Hepatocyte (in vitro differentiated cells): ENCODE results near the gene ANAPC16. TPM values are rescaled to one million over a fixed set of nuclear protein-coding genes. Genes with fewer than 3 reads are reported as not detected.

Experiments used
- DNase-seq: peaks from one replicate; pipeline ENCODE4 v3.0.0-alpha.2; 2016; ENCODE audit warnings: low spot score
- H2AFZ ChIP-seq: fragments of 200-600 bp; sonication (generic); 2 replicates; pipeline ENCODE4 v1.6.0; 2016; ENCODE audit warnings: antibody characterized with exemption, mild to moderate bottlenecking
- H3K27ac ChIP-seq: fragments of 200-600 bp; sonication (generic); 2 replicates; pipeline ENCODE4 v1.5.1; 2016; ENCODE audit warnings: mild to moderate bottlenecking
- H3K27me3 ChIP-seq: fragments of 200-600 bp; sonication (generic); 2 replicates; pipeline ENCODE4 v1.6.1; 2016
- H3K36me3 ChIP-seq: fragments of 200-600 bp; sonication (generic); replicated peaks from 2 replicates; pipeline ENCODE4 v1.5.1; 2016; ENCODE audit warnings: low read depth; ENCODE audit not compliant: insufficient read depth
- H3K4me1 ChIP-seq: fragments of 200-600 bp; sonication (generic); 2 replicates; pipeline ENCODE4 v1.5.1; 2016; ENCODE audit warnings: mild to moderate bottlenecking, moderate library complexity; ENCODE audit not compliant: insufficient read depth
- H3K4me2 ChIP-seq: fragments of 200-600 bp; sonication (generic); 2 replicates; pipeline ENCODE4 v1.6.0; 2016
- H3K4me3 ChIP-seq: fragments of 200-600 bp; sonication (generic); 2 replicates; pipeline ENCODE4 v1.5.1; 2016; ENCODE audit warnings: mild to moderate bottlenecking
- H3K79me2 ChIP-seq: fragments of 200-600 bp; sonication (generic); 2 replicates; pipeline ENCODE4 v1.6.0; 2017; ENCODE audit warnings: mild to moderate bottlenecking
- H3K9me2 ChIP-seq: fragments of 200-600 bp; sonication (generic); replicated peaks from 2 replicates; pipeline ENCODE4 v1.6.0; 2017; ENCODE audit warnings: mild to moderate bottlenecking; ENCODE audit not compliant: insufficient read depth
- H3K9me3 ChIP-seq: fragments of 200-600 bp; sonication (generic); 2 replicates; pipeline ENCODE4 v1.5.1; 2016; ENCODE audit warnings: low read depth, mild to moderate bottlenecking
- H4K20me1 ChIP-seq: fragments of 200-600 bp; sonication (generic); 2 replicates; pipeline ENCODE4 v1.6.0; 2016; ENCODE audit warnings: mild to moderate bottlenecking; ENCODE audit not compliant: insufficient read depth, poor library complexity, severe bottlenecking
- CTCF ChIP-seq: fragments of 200-600 bp; sonication (generic); IDR thresholded peaks from 2 replicates; pipeline ENCODE4 v1.5.1; 2016; ENCODE audit warnings: antibody characterized with exemption, mild to moderate bottlenecking; ENCODE audit not compliant: poor library complexity
- EZH2 ChIP-seq: fragments of 200-600 bp; sonication (generic); IDR thresholded peaks from 2 replicates; pipeline ENCODE4 v1.6.1; 2016; ENCODE audit warnings: antibody characterized with exemption, mild to moderate bottlenecking, borderline replicate concordance
- EZH2phosphoT487 ChIP-seq: fragments of 200-600 bp; sonication (generic); IDR thresholded peaks from one replicate; pipeline ENCODE4 v1.6.1; 2018; ENCODE audit warnings: antibody characterized with exemption, mild to moderate bottlenecking, low read depth, moderate library complexity; ENCODE audit not compliant: unreplicated experiment, severe bottlenecking
- WGBS: methylation state at CpG from one replicate; pipeline ENCODE4 v1.1.6; 2016; ENCODE audit warnings: low lambda C conversion rate; ENCODE audit errors: missing lambda C conversion rate; 5-methylcytosine and 5-hydroxymethylcytosine counted together
- polyA plus RNA-seq: library from polyadenylated mRNA; unstranded; fragments of >200 nt; fragmentation: Nextera tagmentation; extraction: Ambion mirVana; gene quantifications from 2 replicates; pipeline ENCODE4 v1.2.1, GENCODE V29; 2016
- total RNA-seq: library from RNA; depleted of rRNA; stranded (reverse); fragments of >200 nt; gene quantifications from 2 replicates; pipeline ENCODE4 v1.2.3, GENCODE V29; 2014

Gene ANAPC16
- total and polyA plus RNA-seq, 2 experiments from 2014 or later: 109 to 118 TPM

GRCh38 chr10:72254813-72255568 lies 39.2 kb downstream of the ANAPC16 start:
- Histone ChIP-seq H3K79me2 (no peaks in the 10 kb centered on the region), H3K4me1 (peaks cover 52% of the 10 kb centered on the region), H3K4me2 (peak overlapping the region; percentile 69), H2AFZ (peak overlapping the region; percentile 58), H3K4me3 (no peak overlapping the region), H4K20me1 (no peaks in the 10 kb centered on the region), H3K36me3 (no peaks in the 10 kb centered on the region), H3K9me2 (no peaks in the 10 kb centered on the region), H3K27ac (peak overlapping the region; percentile 86), H3K27me3 (no peaks in the 10 kb centered on the region), H3K9me3 (no peaks in the 10 kb centered on the region)
- DNase-seq: peak; percentile 84
- TF ChIP-seq EZH2phosphoT487 (no peak), EZH2 (no peak), CTCF (no peak)
- 14% methylated on average over 13 of the region's 15 CpGs for WGBS

- H3K9me2 ChIP-seq: no peaks in the 10 kb centered on the region
- peak overlapping the region; percentile 86 for H3K27ac ChIP-seq
- no peaks in the 10 kb centered on the region for H3K9me3 ChIP-seq
- no peak overlapping the region for H3K4me3 ChIP-seq
- peaks cover 53% of the 10 kb centered on the region for H3K4me1 ChIP-seq
- WGBS: 84% methylated on average over 6 of the region's 6 CpGs
- H3K27me3 ChIP-seq: no peaks in the 10 kb centered on the region
- no peak overlapping the region for H2AFZ ChIP-seq
- H4K20me1 ChIP-seq: no peaks in the 10 kb centered on the region
- H3K36me3 ChIP-seq: no peaks in the 10 kb centered on the region
- TF ChIP-seq CTCF (no peak), EZH2phosphoT487 (no peak), EZH2 (no peak)
- no peak for DNase-seq
- no peaks in the 10 kb centered on the region for H3K79me2 ChIP-seq
- H3K4me2 ChIP-seq: no peak overlapping the region
These were observed 40.3 kb downstream of the ANAPC16 start for GRCh38 chr10:72255977-72256729.

DNA sequence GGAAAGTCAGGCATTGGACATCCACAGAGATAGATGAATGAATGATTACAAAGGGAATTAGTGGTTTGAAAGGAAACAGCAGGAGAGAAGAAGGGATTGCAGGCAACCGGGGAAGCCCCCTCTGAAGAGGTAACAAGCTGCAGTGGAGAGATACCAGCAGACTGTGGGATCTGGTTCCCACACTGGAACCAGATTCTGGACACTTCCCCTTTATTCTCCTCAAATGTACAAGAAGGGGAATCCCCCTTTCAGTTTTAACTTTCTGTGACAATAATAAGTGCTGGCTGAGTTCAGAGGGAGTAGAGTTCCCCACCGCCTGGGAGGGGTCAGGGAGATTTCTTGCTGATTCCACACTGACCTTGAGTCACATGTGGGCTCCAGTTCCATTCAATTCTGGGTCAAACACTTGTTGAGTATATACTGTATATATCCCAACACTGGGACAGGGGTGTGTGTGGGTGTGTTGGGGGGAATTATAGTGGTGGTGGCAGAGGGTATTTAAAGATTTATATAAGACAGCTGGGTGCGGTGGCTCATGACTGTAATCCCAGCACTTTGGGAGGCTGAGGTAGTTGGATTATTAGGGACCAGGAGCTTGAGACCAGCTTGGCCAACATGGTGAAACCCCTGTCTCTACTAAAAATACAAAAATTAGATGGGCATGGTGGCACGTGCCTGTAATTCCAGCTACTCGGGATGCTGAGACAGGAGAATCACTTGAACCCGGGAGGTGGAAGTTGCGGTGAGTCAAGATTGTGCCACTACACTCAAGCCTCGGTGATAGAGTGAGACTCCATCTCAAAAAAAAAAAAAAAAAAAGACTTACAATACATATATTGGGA lies 41.5 kb downstream of the ANAPC16 start:
- no peak for TF ChIP-seq CTCF
- TF ChIP-seq EZH2: no peak
- TF ChIP-seq EZH2phosphoT487: no peak
- no peaks in the 10 kb centered on the region for H3K9me2 ChIP-seq
- H2AFZ ChIP-seq: no peak overlapping the region
- 83% methylated on average over 8 of the region's 8 CpGs for WGBS
- H3K27me3 ChIP-seq: no peaks in the 10 kb centered on the region
- H3K4me2 ChIP-seq: no peak overlapping the region
- H3K4me1 ChIP-seq: peaks cover 62% of the 10 kb centered on the region
- no peaks in the 10 kb centered on the region for H3K79me2 ChIP-seq
- no peaks in the 10 kb centered on the region for H3K9me3 ChIP-seq
- peak overlapping the region; percentile 9 for H3K27ac ChIP-seq
- no peak for DNase-seq
- H4K20me1 ChIP-seq: no peaks in the 10 kb centered on the region
- H3K36me3 ChIP-seq: no peaks in the 10 kb centered on the region
- no peak overlapping the region for H3K4me3 ChIP-seq
